H1 (cell line): ENCODE data around the gene KLHL29. TPM values are rescaled to one million over a fixed set of nuclear protein-coding genes. Genes with fewer than 3 reads are reported as not detected.

Experiments used
- CTCF ChIA-PET: fragments of 300-600 bp; sonication (Branson Sonifier 250); formaldehyde crosslinking; loops from one replicate; lab custom pipeline; 2021; ENCODE audit not compliant: partially characterized antibody; lab: Charles Lee
- POLR2A ChIA-PET: fragments of 300-600 bp; sonication (Branson Sonifier 250); formaldehyde crosslinking; loops from one replicate; lab custom pipeline; 2021; ENCODE audit warnings: inconsistent platforms; ENCODE audit not compliant: partially characterized antibody; lab: Charles Lee
- DNase-seq, 2 experiments: peaks; one replicate each; pipeline versions ENCODE4 v3.0.0 to v3.0.0-alpha.2; 2010 to 2022; ENCODE audit warnings: low spot score in 2 of 2, low read depth in 1 of 2, mixed read lengths in 1 of 2
- FAIRE-seq: peaks from 2 replicates; lab custom pipeline; 2011; peaks lifted over from hg19 to GRCh38; lab: Jason Lieb, UNC
- H2AFZ ChIP-seq: 2 replicates; pipeline ENCODE4 v1.8.1; 2012; ENCODE audit warnings: low read length, inconsistent platforms
- H2AK5ac ChIP-seq: 2 replicates; pipeline ENCODE4 v1.6.1; 2013; ENCODE audit warnings: low read depth, low read length
- H2BK120ac ChIP-seq: replicated peaks from 2 replicates; pipeline ENCODE3; 2013; ENCODE audit warnings: low read depth, low read length, inconsistent platforms
- H2BK12ac ChIP-seq: 2 replicates; pipeline ENCODE4 v1.6.1; 2013; ENCODE audit warnings: low read depth, low read length
- H2BK15ac ChIP-seq: 2 replicates; pipeline ENCODE4 v1.6.1; 2013; ENCODE audit warnings: low read length
- H2BK20ac ChIP-seq: 2 replicates; pipeline ENCODE4 v1.6.1; 2013; ENCODE audit warnings: low read length
- H2BK5ac ChIP-seq: 2 replicates; pipeline ENCODE4 v1.6.1; 2013; ENCODE audit warnings: low read depth, low read length
- H3K14ac ChIP-seq: 2 replicates; pipeline ENCODE4 v1.6.1; 2013; ENCODE audit warnings: inconsistent platforms; ENCODE audit not compliant: insufficient read length
- H3K18ac ChIP-seq: 2 replicates; pipeline ENCODE4 v1.6.1; 2013; ENCODE audit warnings: low read length; ENCODE audit errors: extremely low read depth
- H3K23ac ChIP-seq: 2 replicates; pipeline ENCODE4 v1.6.1; 2013; ENCODE audit warnings: inconsistent platforms; ENCODE audit not compliant: insufficient read length
- H3K23me2 ChIP-seq: 2 replicates; pipeline ENCODE4 v1.6.1; 2013; ENCODE audit warnings: low read depth, low read length
- H3K27ac ChIP-seq: 2 replicates; pipeline ENCODE4 v1.6.1; 2011; ENCODE audit warnings: low read depth, low read length, inconsistent platforms
- H3K27me3 ChIP-seq, 4 experiments: replicated peaks in 1 of 4; 1 replicate in 1 of 4; 2 replicates in 3 of 4; pipeline versions ENCODE4 v1.6.1 to v1.8.1; 2011 to 2013; ENCODE audit warnings: low read length in 3 of 4, mild to moderate bottlenecking in 3 of 4, inconsistent platforms in 2 of 4, mixed read lengths in 2 of 4, moderate library complexity in 1 of 4; ENCODE audit not compliant: control insufficient read depth in 3 of 4, insufficient read depth in 3 of 4; ENCODE audit errors: extremely low read depth in 1 of 4
- H3K36me3 ChIP-seq, 4 experiments: 2 replicates each; pipeline versions ENCODE4 v1.6.1 to v1.8.1; 2011 to 2013; ENCODE audit warnings: mild to moderate bottlenecking in 4 of 4, low read length in 3 of 4, moderate library complexity in 2 of 4, control low read depth in 1 of 4, inconsistent platforms in 1 of 4; ENCODE audit not compliant: insufficient read depth in 4 of 4, control insufficient read depth in 2 of 4
- H3K4ac ChIP-seq: replicated peaks from 2 replicates; pipeline ENCODE3; 2013; ENCODE audit warnings: low read length, low read depth, mixed read lengths, inconsistent platforms; ENCODE audit not compliant: insufficient read length
- H3K4me1 ChIP-seq, 4 experiments: replicated peaks in 1 of 4; 1 replicate in 1 of 4; 2 replicates in 3 of 4; pipeline versions ENCODE4 v1.6.1 to v1.8.1; 2011 to 2013; ENCODE audit warnings: low read length in 3 of 4, inconsistent platforms in 2 of 4, mixed read lengths in 1 of 4; ENCODE audit not compliant: insufficient read depth in 4 of 4, control insufficient read depth in 3 of 4
- H3K4me2 ChIP-seq, 2 experiments: 2 replicates each; pipeline versions ENCODE4 v1.6.1 to v1.8.1; 2011 to 2013; ENCODE audit warnings: low read depth in 2 of 2, low read length in 2 of 2, control low read depth in 1 of 2, inconsistent platforms in 1 of 2, mild to moderate bottlenecking in 1 of 2; ENCODE audit not compliant: insufficient read depth in 1 of 2
- H3K4me3 ChIP-seq, 4 experiments: fragments of 200-600, 300-600 bp in 1 of 4; sonication (generic), shearing (Covaris generic), sonication (Bioruptor Twin) in 1 of 4; 2 replicates each; pipeline versions ENCODE4 v1.5.1 to v1.8.1; 2011 to 2016; ENCODE audit warnings: low read length in 4 of 4, low read depth in 3 of 4, control low read depth in 2 of 4, inconsistent platforms in 2 of 4, mild to moderate bottlenecking in 2 of 4, mixed read lengths in 1 of 4, moderate library complexity in 1 of 4; ENCODE audit not compliant: insufficient read depth in 2 of 4; ENCODE audit errors: extremely low read depth in 1 of 4
- H3K56ac ChIP-seq: replicated peaks from 2 replicates; pipeline ENCODE3; 2013; ENCODE audit warnings: low read depth, mild to moderate bottlenecking, mixed read lengths, low read length, inconsistent platforms; ENCODE audit not compliant: insufficient read length
- H3K79me1 ChIP-seq: 2 replicates; pipeline ENCODE4 v1.6.1; 2013; ENCODE audit warnings: low read depth, low read length, control low read depth
- H3K79me2 ChIP-seq, 2 experiments: 2 replicates each; pipeline versions ENCODE4 v1.6.1 to v1.8.1; 2012 to 2013; ENCODE audit warnings: low read length in 2 of 2, mild to moderate bottlenecking in 2 of 2, inconsistent platforms in 1 of 2; ENCODE audit not compliant: insufficient read depth in 2 of 2, control insufficient read depth in 1 of 2
- H3K9ac ChIP-seq, 4 experiments: replicated peaks in 1 of 4; 1 replicate in 1 of 4; 2 replicates in 3 of 4; pipeline versions ENCODE4 v1.6.1 to v1.8.1; 2011 to 2013; ENCODE audit warnings: low read depth in 3 of 4, low read length in 3 of 4, control low read depth in 2 of 4, mild to moderate bottlenecking in 2 of 4, moderate library complexity in 2 of 4, inconsistent platforms in 1 of 4; ENCODE audit errors: extremely low read depth in 1 of 4
- H3K9me3 ChIP-seq, 2 experiments: 2 replicates each; pipeline versions ENCODE4 v1.6.1 to v1.8.1; 2012 to 2013; ENCODE audit warnings: mild to moderate bottlenecking in 2 of 2, moderate library complexity in 2 of 2, control low read depth in 1 of 2, inconsistent platforms in 1 of 2, low read depth in 1 of 2, low read length in 1 of 2, mixed read lengths in 1 of 2; ENCODE audit not compliant: insufficient read depth in 2 of 2
- H4K20me1 ChIP-seq, 2 experiments: replicated peaks in 1 of 2; 2 replicates each; pipeline versions ENCODE3 to v1.8.1; 2011 to 2013; ENCODE audit warnings: inconsistent platforms in 2 of 2, low read length in 2 of 2, mild to moderate bottlenecking in 1 of 2; ENCODE audit not compliant: insufficient read depth in 2 of 2, control insufficient read depth in 1 of 2
- H4K5ac ChIP-seq: 2 replicates; pipeline ENCODE4 v1.6.1; 2013; ENCODE audit warnings: low read length, low read depth, mixed read lengths, inconsistent platforms; ENCODE audit not compliant: insufficient read length
- H4K8ac ChIP-seq: 2 replicates; pipeline ENCODE4 v1.8.0; 2013; ENCODE audit warnings: mild to moderate bottlenecking, moderate library complexity, low read length, inconsistent platforms; ENCODE audit not compliant: insufficient read depth; ENCODE audit errors: extremely low read depth
- H4K91ac ChIP-seq: replicated peaks from 2 replicates; pipeline ENCODE3; 2013; ENCODE audit warnings: low read length, mixed read lengths, inconsistent platforms; ENCODE audit not compliant: insufficient read length
- CBX8 ChIP-seq: fragments of 300-800, 300-1000 bp; sonication (generic); IDR thresholded peaks from 2 replicates; pipeline ENCODE4 v1.7.1; 2016; ENCODE audit warnings: low read depth, low read length, borderline replicate concordance
- HDAC6 ChIP-seq: IDR thresholded peaks from one replicate; pipeline ENCODE4 v1.7.1; 2012; ENCODE audit warnings: low read depth, mild to moderate bottlenecking, inconsistent platforms, low read length, moderate library complexity
- KDM1A ChIP-seq: fragments of 200-600, 300-600 bp; sonication (generic); IDR thresholded peaks from 2 replicates; pipeline ENCODE4 v1.7.1; 2016; ENCODE audit warnings: mild to moderate bottlenecking, low read length, borderline replicate concordance
- SUZ12 ChIP-seq: fragments of 200-600 bp; sonication (generic); IDR thresholded peaks from 2 replicates; pipeline ENCODE4 v1.6.1; 2012; ENCODE audit warnings: mild to moderate bottlenecking, inconsistent platforms, low read length, moderate library complexity, mixed read lengths
- TCF12 ChIP-seq: IDR thresholded peaks from 2 replicates; pipeline ENCODE4 v1.6.1; 2011; ENCODE audit warnings: low read depth, mild to moderate bottlenecking, low read length
- WGBS, 2 experiments: shearing (Covaris generic) in 1 of 2; methylation state at CpG; one replicate each; pipeline versions ENCODE4 v1.1.6 to v1.1.7; 2013 to 2015; ENCODE audit warnings: low lambda C conversion rate in 2 of 2, mixed read lengths in 2 of 2, inconsistent platforms in 1 of 2, low coverage in 1 of 2, missing lambda C conversion rate in 1 of 2; ENCODE audit not compliant: insufficient replicate concordance in 2 of 2, insufficient coverage in 1 of 2, insufficient read length in 1 of 2; ENCODE audit errors: extremely low coverage in 1 of 2, missing lambda C conversion rate in 1 of 2; 5-methylcytosine and 5-hydroxymethylcytosine counted together
- polyA plus RNA-seq, 7 experiments: library from polyadenylated mRNA; depleted of rRNA in 3 of 7; stranded (reverse) in 5 of 7; unstranded in 2 of 7; fragments of >200 nt in 5 of 7; fragments of 200-250 nt in 2 of 7; gene quantifications; 1 replicate in 5 of 7; 2 replicates in 1 of 7; 4 replicates in 1 of 7; pipeline versions ENCODE4 v1.2.1 to v1.2.3, GENCODE V29; 2011 to 2013; ENCODE audit warnings: missing spikeins in 2 of 7, mixed read lengths in 2 of 7
- total RNA-seq: library from RNA; stranded (reverse); fragmentation: NEBNext Ultra II Directional; extraction: Animal tissue kit (Norgen Biotek cat#: 25700); gene quantifications from 2 replicates; pipeline ENCODE4 v1.2.1, GENCODE V29; 2021

KLHL29 gene
- total and polyA plus RNA-seq, 2 of the 8 experiments (the other 6 are each of a cell fraction or from before 2014, with no cell fraction given), result 1.1 to 4.7 TPM

DNA sequence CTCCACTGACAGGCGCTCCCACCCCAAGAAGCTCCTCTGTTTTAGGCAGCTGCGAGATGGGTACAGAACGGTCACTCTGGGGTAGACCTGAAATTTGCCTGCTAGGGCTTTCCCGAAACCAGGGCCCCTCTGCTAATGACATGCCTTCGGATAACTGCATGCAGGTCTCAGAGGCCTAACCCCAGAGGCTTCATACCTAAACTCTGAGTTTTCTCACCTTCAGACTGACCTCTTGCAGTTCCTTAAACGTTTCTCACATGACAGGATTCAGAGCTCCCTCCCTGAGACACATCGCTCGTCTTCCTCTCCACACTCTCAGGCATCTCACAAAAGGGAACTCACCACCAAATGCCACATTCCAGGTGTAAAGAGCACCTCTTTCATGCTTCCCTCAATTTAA is 11.3 kb upstream of the KLHL29 start:
- Histone ChIP-seq H3K79me1 (no peaks in the 10 kb centered on the region), H3K4me1 (no peaks in the 10 kb centered on the region), H3K4ac (no peak overlapping the region), H3K23me2 (no peaks in the 10 kb centered on the region), H3K9ac (peak overlapping the region in 1 of 4 experiments; percentile 28; a peak in 2 of 7 replicates), H3K79me2 (no peaks in the 10 kb centered on the region), H3K4me3 (no peak overlapping the region), H2BK15ac (no peak overlapping the region; the same call in 1 of the 2 replicates), H2AFZ (no peak overlapping the region), H3K23ac (no peak overlapping the region), H3K27ac (no peak overlapping the region), H4K5ac (no peak overlapping the region), H3K18ac (no peak overlapping the region), H2BK12ac (no peak overlapping the region), H2BK20ac (no peak overlapping the region), H4K91ac (no peak overlapping the region), H3K14ac (no peak overlapping the region), H3K9me3 (no peaks in the 10 kb centered on the region), H3K4me2 (no peak overlapping the region), H4K20me1 (no peaks in the 10 kb centered on the region), H3K36me3 (no peaks in the 10 kb centered on the region), H2BK5ac (no peak overlapping the region), H2BK120ac (no peak overlapping the region), H3K56ac (no peak overlapping the region), H4K8ac (no peak overlapping the region), H3K27me3 (peaks cover 0 to 4% (median 2%) of the 10 kb centered on the region in 4 experiments; a peak in 1 of 7 replicates), H2AK5ac (no peak overlapping the region)
- POLR2A ChIA-PET, result no interaction called here
- no peak for FAIRE-seq
- DNase-seq, result no peak
- CTCF ChIA-PET, result interaction anchor here (0.6 to 1.8 kb wide), 10 partner anchors 12 to 196 kb away, joined by 3 to 4 read pairs (median 3); no protein-coding TSS in a partner anchor
- 92% methylated on average over 8 of the region's 8 CpGs; no CpG with 5 or more reads in 1 of the 2 experiments for WGBS, 2 experiments
- TF ChIP-seq TCF12 (no peak), SUZ12 (no peak), CBX8 (no peak), HDAC6 (no peak), KDM1A (no peak)
